ENCODE data around the gene SLC6A18. TPM values are rescaled to one million over a fixed set of nuclear protein-coding genes. Genes with fewer than 3 reads are reported as not detected.
"Not testable (repeated sequence)": the region's sequence is repeated elsewhere in the genome, so short reads cannot be mapped to it uniquely, and the experiment has no call there.

The SLC6A18 gene
- total RNA-seq, 1 donor from 2014 or later, result not detected

- no peak for DNase-seq
- no peaks in the 10 kb centered on the region for H3K36me3 ChIP-seq
- TF ChIP-seq CTCF (IDR thresholded peaks at IDR 0.05; ENCODE audit: borderline replicate concordance), result no peak
- H3K27ac ChIP-seq (replicated peaks), result no peak overlapping the region
- H3K9me3 ChIP-seq (replicated peaks), result no peaks in the 10 kb centered on the region
- intact Hi-C loops (cut with micrococcal nuclease), result no loop called here
- H3K4me3 ChIP-seq, result no peak overlapping the region
- peaks cover 55% of the 10 kb centered on the region for H3K27me3 ChIP-seq (ENCODE audit: low read depth)
- no peaks in the 10 kb centered on the region for H3K4me1 ChIP-seq
These were observed 1.8 kb downstream of the SLC6A18 start for GRCh38 chr5:1226839-1227581.

- intact Hi-C loops (cut with micrococcal nuclease), result no loop called here
- H3K4me3 ChIP-seq, result no peak overlapping the region
- H3K36me3 ChIP-seq, result no peaks in the 10 kb centered on the region
- no peak overlapping the region for H3K27ac ChIP-seq (replicated peaks)
- no peaks in the 10 kb centered on the region for H3K9me3 ChIP-seq (replicated peaks)
- DNase-seq, result no peak
- TF ChIP-seq CTCF (IDR thresholded peaks at IDR 0.05; ENCODE audit: borderline replicate concordance), result no peak
- H3K4me1 ChIP-seq, result no peaks in the 10 kb centered on the region
- H3K27me3 ChIP-seq (ENCODE audit: low read depth), result peaks cover 61% of the 10 kb centered on the region
These were observed 2.5 kb downstream of the SLC6A18 start for GRCh38 chr5:1227667-1228066.

DNA sequence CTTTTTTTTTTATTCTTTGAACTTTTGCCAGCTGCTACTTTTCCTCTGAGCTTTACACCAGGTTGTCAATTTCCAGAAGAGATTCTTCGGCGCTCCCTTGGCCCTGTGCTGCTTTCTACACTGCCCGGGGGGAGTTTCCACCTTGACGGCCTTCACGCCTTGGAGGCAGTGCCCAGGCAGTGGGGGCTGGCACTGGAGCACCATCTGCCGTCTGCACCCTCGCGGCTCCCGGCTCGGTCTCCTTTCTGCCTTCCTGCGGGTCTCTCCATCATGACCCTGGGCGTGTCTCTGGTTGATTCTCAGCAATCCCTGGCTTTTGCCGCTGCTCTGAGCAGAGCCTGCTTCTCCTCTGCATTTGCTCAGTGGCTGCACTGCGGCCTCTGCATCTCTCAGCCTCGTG lies 2.9 kb downstream of the SLC6A18 start:
- peaks cover 64% of the 10 kb centered on the region for H3K27me3 ChIP-seq (ENCODE audit: low read depth)
- no peaks in the 10 kb centered on the region for H3K9me3 ChIP-seq (replicated peaks)
- no peak overlapping the region for H3K27ac ChIP-seq (replicated peaks)
- no peak for DNase-seq
- H3K4me3 ChIP-seq, result no peak overlapping the region
- H3K36me3 ChIP-seq, result no peaks in the 10 kb centered on the region
- intact Hi-C loops (cut with micrococcal nuclease), result no loop called here
- TF ChIP-seq CTCF (IDR thresholded peaks at IDR 0.05; ENCODE audit: borderline replicate concordance), result no peak
- H3K4me1 ChIP-seq, result no peaks in the 10 kb centered on the region

DNA sequence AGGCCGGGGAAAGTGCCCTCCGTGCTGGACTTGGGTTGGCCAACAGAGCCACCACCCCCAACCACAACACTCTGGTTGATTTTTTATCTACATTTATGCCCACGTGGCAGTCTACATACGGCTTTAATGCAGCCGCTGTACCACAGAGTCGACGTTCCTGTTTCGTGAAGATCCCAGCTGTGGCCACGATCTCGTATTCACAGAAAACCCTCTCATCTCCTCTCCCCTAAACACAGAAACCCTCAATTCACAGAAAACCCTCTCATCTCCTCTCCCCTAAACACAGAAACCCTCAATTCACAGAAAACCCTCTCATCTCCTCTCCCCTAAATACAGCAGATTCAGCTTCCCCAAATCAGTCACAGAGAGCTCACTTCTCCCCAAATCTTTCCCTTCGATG lies 3.8 kb downstream of the SLC6A18 start:
- H3K36me3 ChIP-seq; H3K4me1 ChIP-seq; H3K4me3 ChIP-seq; DNase-seq; H3K9me3 ChIP-seq (replicated peaks); intact Hi-C loops (cut with micrococcal nuclease); H3K27ac ChIP-seq (replicated peaks): not testable (repeated sequence)
- peaks cover 62% of the 10 kb centered on the region for H3K27me3 ChIP-seq (ENCODE audit: low read depth)

- H3K36me3 ChIP-seq, result no peaks in the 10 kb centered on the region
- no peak for DNase-seq
- intact Hi-C loops (cut with micrococcal nuclease), result no loop called here
- H3K4me1 ChIP-seq, result no peaks in the 10 kb centered on the region
- H3K9me3 ChIP-seq (replicated peaks), result peaks cover 4% of the 10 kb centered on the region
- H3K27me3 ChIP-seq (ENCODE audit: low read depth), result peaks cover 63% of the 10 kb centered on the region
- no peak overlapping the region for H3K4me3 ChIP-seq
- TF ChIP-seq CTCF (IDR thresholded peaks at IDR 0.05; ENCODE audit: borderline replicate concordance), result no peak
- no peak overlapping the region for H3K27ac ChIP-seq (replicated peaks)
These were observed 4.6 kb downstream of the SLC6A18 start for GRCh38 chr5:1229822-1230221.

DNA sequence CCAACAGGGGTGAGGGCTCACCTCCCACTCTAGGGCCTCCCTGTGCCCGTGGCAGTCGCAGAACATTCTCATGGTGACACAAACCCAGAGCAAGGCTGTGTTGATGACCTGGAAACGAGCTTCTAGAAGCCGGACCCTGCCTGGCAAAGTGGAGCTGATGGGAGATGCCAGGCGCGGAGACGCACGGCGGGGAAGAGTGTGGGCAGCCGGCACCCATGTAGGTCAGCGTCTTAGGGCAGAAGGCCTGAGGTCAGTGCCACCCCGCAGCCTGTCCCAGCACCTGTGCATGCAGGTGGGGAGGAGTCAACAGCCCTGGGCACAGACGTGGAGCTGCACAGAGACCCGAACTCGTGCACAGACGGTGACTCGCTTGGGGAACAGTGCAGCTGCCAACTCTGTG lies 5.4 kb downstream of the SLC6A18 start:
- no peak for TF ChIP-seq CTCF (IDR thresholded peaks at IDR 0.05; ENCODE audit: borderline replicate concordance)
- Histone ChIP-seq H3K27ac (replicated peaks) (no peak overlapping the region), H3K4me3 (no peak overlapping the region), H3K4me1 (no peaks in the 10 kb centered on the region), H3K36me3 (no peaks in the 10 kb centered on the region), H3K27me3 (ENCODE audit: low read depth) (peaks cover 62% of the 10 kb centered on the region), H3K9me3 (replicated peaks) (peaks cover 12% of the 10 kb centered on the region)
- no peak for DNase-seq
- intact Hi-C loops (cut with micrococcal nuclease), result no loop called here
